Measurements from ENCODE around the gene RSRP1.

The RSRP1 gene

GRCh38 chr1:25208561-25209222 is 38.6 kb downstream of the RSRP1 start:
- DNase-seq (ENCODE audit: insufficient read length, low spot score) (no peak), FAIRE-seq (no peak)
- TF ChIP-seq, protein P1, sequence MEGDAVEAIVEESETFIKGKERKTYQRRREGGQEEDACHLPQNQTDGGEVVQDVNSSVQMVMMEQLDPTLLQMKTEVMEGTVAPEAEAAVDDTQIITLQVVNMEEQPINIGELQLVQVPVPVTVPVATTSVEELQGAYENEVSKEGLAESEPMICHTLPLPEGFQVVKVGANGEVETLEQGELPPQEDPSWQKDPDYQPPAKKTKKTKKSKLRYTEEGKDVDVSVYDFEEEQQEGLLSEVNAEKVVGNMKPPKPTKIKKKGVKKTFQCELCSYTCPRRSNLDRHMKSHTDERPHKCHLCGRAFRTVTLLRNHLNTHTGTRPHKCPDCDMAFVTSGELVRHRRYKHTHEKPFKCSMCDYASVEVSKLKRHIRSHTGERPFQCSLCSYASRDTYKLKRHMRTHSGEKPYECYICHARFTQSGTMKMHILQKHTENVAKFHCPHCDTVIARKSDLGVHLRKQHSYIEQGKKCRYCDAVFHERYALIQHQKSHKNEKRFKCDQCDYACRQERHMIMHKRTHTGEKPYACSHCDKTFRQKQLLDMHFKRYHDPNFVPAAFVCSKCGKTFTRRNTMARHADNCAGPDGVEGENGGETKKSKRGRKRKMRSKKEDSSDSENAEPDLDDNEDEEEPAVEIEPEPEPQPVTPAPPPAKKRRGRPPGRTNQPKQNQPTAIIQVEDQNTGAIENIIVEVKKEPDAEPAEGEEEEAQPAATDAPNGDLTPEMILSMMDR (IDR thresholded peaks at IDR 0.05; ENCODE audit: insufficient read depth, missing control alignments): no peak

GRCh38 chr1:25208092-25208491 is 39.2 kb downstream of the RSRP1 start:
- TF ChIP-seq, protein P1 (IDR thresholded peaks at IDR 0.05; ENCODE audit: insufficient read depth, missing control alignments): no peak
- DNase-seq (ENCODE audit: insufficient read length, low spot score): no peak
- no peak for FAIRE-seq

DNA sequence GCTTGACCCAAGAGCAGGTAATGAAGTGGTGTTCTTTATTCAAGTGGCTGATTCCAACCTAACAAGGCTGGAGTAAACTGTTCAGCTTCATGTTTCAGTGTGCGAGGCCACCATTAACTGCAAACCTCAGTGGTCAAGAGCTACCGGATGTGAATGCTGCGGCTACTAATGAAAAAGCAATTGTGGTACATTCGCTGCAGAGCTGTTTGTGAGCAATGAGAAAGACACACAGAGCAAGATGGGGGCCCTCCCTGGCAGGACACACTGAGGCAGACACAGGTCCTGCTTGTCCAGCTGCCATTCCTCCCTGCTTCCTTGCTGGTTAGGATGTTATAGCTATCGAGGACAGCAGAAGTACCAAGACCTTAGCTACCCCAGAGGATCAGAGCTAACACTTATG is 41.1 kb downstream of the RSRP1 start:
- DNase-seq (ENCODE audit: insufficient read length, low spot score) (no peak), FAIRE-seq (no peak)
- TF ChIP-seq, protein P1 (IDR thresholded peaks at IDR 0.05; ENCODE audit: insufficient read depth, missing control alignments): no peak

DNA sequence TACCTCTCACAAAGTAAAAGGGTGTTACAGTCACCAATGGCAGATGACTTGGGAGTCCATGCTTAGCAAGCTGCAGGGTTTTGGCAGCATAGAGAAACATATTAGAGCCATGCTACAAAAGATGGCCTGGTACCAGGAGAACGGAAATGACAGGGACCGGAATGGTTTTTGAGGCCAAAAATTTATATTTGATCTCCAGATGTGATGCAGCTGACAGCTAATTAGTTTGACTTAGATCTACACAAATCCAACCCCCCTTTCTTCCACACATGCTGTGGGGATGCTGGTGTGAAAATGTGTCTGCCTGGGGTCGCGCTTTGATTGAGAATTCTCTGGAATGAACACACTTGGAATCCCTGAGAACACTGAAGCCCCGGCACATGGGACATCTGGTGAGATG is 41.5 kb downstream of the RSRP1 start:
- TF ChIP-seq, protein P1 (IDR thresholded peaks at IDR 0.05; ENCODE audit: insufficient read depth, missing control alignments): no peak
- DNase-seq (ENCODE audit: insufficient read length, low spot score): no peak
- FAIRE-seq: no peak

- DNase-seq (ENCODE audit: insufficient read length, low spot score) (no peak), FAIRE-seq (no peak)
- TF ChIP-seq, protein P1 (IDR thresholded peaks at IDR 0.05; ENCODE audit: insufficient read depth, missing control alignments): peak; percentile 62
Observed at GRCh38 chr1:25204797-25205480, 42.3 kb downstream of the RSRP1 start.

DNA sequence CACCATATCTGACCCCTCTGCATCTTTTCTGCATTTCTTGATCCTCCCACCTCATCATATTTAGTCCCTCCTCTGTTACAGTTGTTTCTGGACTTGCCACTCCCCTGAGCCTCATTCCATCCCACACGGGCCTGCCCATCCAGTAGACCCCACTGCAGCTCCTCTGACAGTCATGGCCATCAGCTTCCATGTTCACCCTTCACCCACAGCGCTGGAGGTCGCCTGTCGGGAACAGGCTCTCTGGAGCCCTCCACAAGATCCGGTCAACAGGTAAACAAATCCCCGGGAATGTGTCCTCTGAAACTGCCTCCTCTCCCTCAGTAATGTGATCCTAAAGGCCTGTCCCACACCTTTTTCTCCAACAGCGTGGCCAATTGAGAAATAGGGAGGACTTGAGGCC is 46.2 kb downstream of the RSRP1 start:
- no peak for DNase-seq (ENCODE audit: insufficient read length, low spot score)
- no peak for FAIRE-seq
- TF ChIP-seq, protein P1 (IDR thresholded peaks at IDR 0.05; ENCODE audit: insufficient read depth, missing control alignments): no peak
